Measurements from ENCODE around the gene LHX1.

Gene LHX1

GRCh38 chr17:36937001-36937958 lies at the start of gene LHX1:
Gene LHX1, plus strand, starts transcription at chr17:36937475. Its CDS starts 723 bp downstream, at chr17:36938198.
- DNase-seq (ENCODE audit: low read depth in 2 of 3, low spot score in 1 of 3), result no peak

- no peak for DNase-seq (ENCODE audit: low read depth in 2 of 3, low spot score in 1 of 3)
These were observed 48.9 kb upstream of the LHX1 start for GRCh38 chr17:36888236-36888951.

GRCh38 chr17:36889770-36890349 lies 47.4 kb upstream of the LHX1 start:
- DNase-seq (ENCODE audit: low read depth in 2 of 3, low spot score in 1 of 3), result no peak

- DNase-seq (ENCODE audit: low read depth in 2 of 3, low spot score in 1 of 3), result no peak
These were observed 46.7 kb upstream of the LHX1 start for GRCh38 chr17:36890398-36891168.

- no peak for DNase-seq (ENCODE audit: low read depth in 2 of 3, low spot score in 1 of 3)
These were observed 45.0 kb upstream of the LHX1 start for GRCh38 chr17:36892112-36892838.

- no peak for DNase-seq (ENCODE audit: low read depth in 2 of 3, low spot score in 1 of 3)
These were observed 43.1 kb upstream of the LHX1 start for GRCh38 chr17:36894177-36894576.

- no peak for DNase-seq (ENCODE audit: low read depth in 2 of 3, low spot score in 1 of 3)
These were observed 42.4 kb upstream of the LHX1 start for GRCh38 chr17:36894925-36895324.

- DNase-seq (ENCODE audit: low read depth in 2 of 3, low spot score in 1 of 3), result no peak
These were observed 37.8 kb upstream of the LHX1 start for GRCh38 chr17:36899250-36900159.

- DNase-seq (ENCODE audit: low read depth in 2 of 3, low spot score in 1 of 3), result no peak
These were observed 37.1 kb upstream of the LHX1 start for GRCh38 chr17:36900160-36900512.

- no peak for DNase-seq (ENCODE audit: low read depth in 2 of 3, low spot score in 1 of 3)
These were observed 35.8 kb upstream of the LHX1 start for GRCh38 chr17:36901506-36901905.

GRCh38 chr17:36907407-36907806 lies 29.9 kb upstream of the LHX1 start:
- no peak for DNase-seq (ENCODE audit: low read depth in 2 of 3, low spot score in 1 of 3)

- DNase-seq (ENCODE audit: low read depth in 2 of 3, low spot score in 1 of 3), result no peak
These were observed 26.8 kb upstream of the LHX1 start for GRCh38 chr17:36910513-36910912.

GRCh38 chr17:36911001-36911400 lies 26.3 kb upstream of the LHX1 start:
- no peak for DNase-seq (ENCODE audit: low read depth in 2 of 3, low spot score in 1 of 3)

GRCh38 chr17:36913132-36913531 lies 24.1 kb upstream of the LHX1 start:
- DNase-seq (ENCODE audit: low read depth in 2 of 3, low spot score in 1 of 3), result no peak

GRCh38 chr17:36918211-36918691 lies 19.0 kb upstream of the LHX1 start:
- no peak for DNase-seq (ENCODE audit: low read depth in 2 of 3, low spot score in 1 of 3)

- no peak for DNase-seq (ENCODE audit: low read depth in 2 of 3, low spot score in 1 of 3)
These were observed 17.8 kb upstream of the LHX1 start for GRCh38 chr17:36919407-36919968.

- no peak for DNase-seq (ENCODE audit: low read depth in 2 of 3, low spot score in 1 of 3)
These were observed 17.0 kb upstream of the LHX1 start for GRCh38 chr17:36920032-36921005.
